ENCODE results near the gene TAF1D.
"Not testable (repeated sequence)": the region's sequence is repeated elsewhere in the genome, so short reads cannot be mapped to it uniquely, and the experiment has no call there.

Gene TAF1D

GRCh38 chr11:93741094-93741881 is at the start of gene TAF1D, which contains the start of gene C11orf54:
TSS of gene TAF1D (minus strand) at chr11:93741495. CDS start at chr11:93739304, 2,191 bp downstream.
TSS of gene C11orf54 (plus strand) at chr11:93741672. CDS start at chr11:93747394, 5,722 bp downstream.
- DNase-seq: peak; percentile 99

- no peak for DNase-seq
These were observed 43.7 kb upstream of the TAF1D start for GRCh38 chr11:93784935-93785360.

- DNase-seq: peak; percentile 95
These were observed 43.0 kb upstream of the TAF1D start, which contains the start of gene MED17 for GRCh38 chr11:93784145-93784934. TSS of gene MED17 (plus strand) at chr11:93784282. CDS start at chr11:93784514, 232 bp downstream.

- DNase-seq: no peak
These were observed 42.5 kb upstream of the TAF1D start for GRCh38 chr11:93783765-93784144.

- no peak for DNase-seq
These were observed 42.1 kb upstream of the TAF1D start for GRCh38 chr11:93783362-93783761.

- DNase-seq: peak; percentile 6
These were observed 34.0 kb upstream of the TAF1D start for GRCh38 chr11:93775289-93775688.

GRCh38 chr11:93774560-93774959 is 33.3 kb upstream of the TAF1D start:
- DNase-seq: not testable (repeated sequence)

- DNase-seq: no peak
These were observed 32.4 kb upstream of the TAF1D start for GRCh38 chr11:93773601-93774200.

- DNase-seq: no peak
These were observed 31.8 kb upstream of the TAF1D start for GRCh38 chr11:93773045-93773477.

GRCh38 chr11:93772123-93772522 is 30.8 kb upstream of the TAF1D start:
- no peak for DNase-seq

- DNase-seq: no peak
These were observed 28.9 kb upstream of the TAF1D start for GRCh38 chr11:93770160-93770559.

- no peak for DNase-seq
These were observed 25.7 kb upstream of the TAF1D start for GRCh38 chr11:93767018-93767417.

- no peak for DNase-seq
These were observed 25.2 kb upstream of the TAF1D start for GRCh38 chr11:93766504-93766903.

- no peak for DNase-seq
These were observed 24.3 kb upstream of the TAF1D start for GRCh38 chr11:93765551-93765950.

- DNase-seq: no peak
These were observed 20.6 kb upstream of the TAF1D start for GRCh38 chr11:93761910-93762309.

GRCh38 chr11:93759123-93759522 is 17.8 kb upstream of the TAF1D start:
- DNase-seq: not testable (repeated sequence)

GRCh38 chr11:93757924-93758865 is 16.9 kb upstream of the TAF1D start:
- DNase-seq: no peak

- no peak for DNase-seq
These were observed 16.0 kb upstream of the TAF1D start for GRCh38 chr11:93757301-93757700.

- no peak for DNase-seq
These were observed 15.5 kb upstream of the TAF1D start for GRCh38 chr11:93756748-93757147.

GRCh38 chr11:93753241-93753640 is 11.9 kb upstream of the TAF1D start:
- DNase-seq: no peak

GRCh38 chr11:93751001-93751400 is 9.7 kb upstream of the TAF1D start:
- no peak for DNase-seq

- DNase-seq: no peak
These were observed 5.8 kb upstream of the TAF1D start for GRCh38 chr11:93747122-93747521.
